SK-N-SH treated with all-trans-retinoic acid at 6 μM for 48 hours (cell line): ENCODE data around the gene MMP14.

Experiments
- CSRNP3 ChIP-seq: fragments of 250-450 bp; sonication (Bioruptor Pico); IDR thresholded peaks from 2 replicates; pipeline ENCODE4 v1.5.1; 2021; ENCODE audit warnings: mild to moderate bottlenecking, moderate library complexity
- ESRRG ChIP-seq: fragments of 250-450 bp; sonication (Bioruptor Pico); IDR thresholded peaks from 2 replicates; pipeline ENCODE4 v1.6.1; 2021; ENCODE audit warnings: mild to moderate bottlenecking
- OSR1 ChIP-seq: fragments of 250-450 bp; sonication (Bioruptor Pico); IDR thresholded peaks from 2 replicates; pipeline ENCODE4 v1.8.0; 2022; ENCODE audit warnings: moderate library complexity, mild to moderate bottlenecking, inconsistent platforms
- PATZ1 ChIP-seq: fragments of 250-450 bp; sonication (Bioruptor Pico); IDR thresholded peaks from 2 replicates; pipeline ENCODE4 v1.8.0; 2020; ENCODE audit warnings: mild to moderate bottlenecking, moderate library complexity, borderline replicate concordance
- ZFP3 ChIP-seq: fragments of 250-450 bp; sonication (Bioruptor Pico); IDR thresholded peaks from 2 replicates; pipeline ENCODE4 v1.5.0; 2020; ENCODE audit warnings: mild to moderate bottlenecking, moderate library complexity
- ZFP30 ChIP-seq: fragments of 450-650 bp; formaldehyde crosslinking; IDR thresholded peaks from 2 replicates; pipeline ENCODE4 v1.5.0; 2022; ENCODE audit warnings: mild to moderate bottlenecking, moderate library complexity
- ZNF565 ChIP-seq: fragments of 450-650 bp; formaldehyde crosslinking; conservative IDR thresholded peaks from 2 replicates; pipeline ENCODE4 v1.5.0; 2020; ENCODE audit warnings: low read depth, mild to moderate bottlenecking, moderate library complexity

DNA sequence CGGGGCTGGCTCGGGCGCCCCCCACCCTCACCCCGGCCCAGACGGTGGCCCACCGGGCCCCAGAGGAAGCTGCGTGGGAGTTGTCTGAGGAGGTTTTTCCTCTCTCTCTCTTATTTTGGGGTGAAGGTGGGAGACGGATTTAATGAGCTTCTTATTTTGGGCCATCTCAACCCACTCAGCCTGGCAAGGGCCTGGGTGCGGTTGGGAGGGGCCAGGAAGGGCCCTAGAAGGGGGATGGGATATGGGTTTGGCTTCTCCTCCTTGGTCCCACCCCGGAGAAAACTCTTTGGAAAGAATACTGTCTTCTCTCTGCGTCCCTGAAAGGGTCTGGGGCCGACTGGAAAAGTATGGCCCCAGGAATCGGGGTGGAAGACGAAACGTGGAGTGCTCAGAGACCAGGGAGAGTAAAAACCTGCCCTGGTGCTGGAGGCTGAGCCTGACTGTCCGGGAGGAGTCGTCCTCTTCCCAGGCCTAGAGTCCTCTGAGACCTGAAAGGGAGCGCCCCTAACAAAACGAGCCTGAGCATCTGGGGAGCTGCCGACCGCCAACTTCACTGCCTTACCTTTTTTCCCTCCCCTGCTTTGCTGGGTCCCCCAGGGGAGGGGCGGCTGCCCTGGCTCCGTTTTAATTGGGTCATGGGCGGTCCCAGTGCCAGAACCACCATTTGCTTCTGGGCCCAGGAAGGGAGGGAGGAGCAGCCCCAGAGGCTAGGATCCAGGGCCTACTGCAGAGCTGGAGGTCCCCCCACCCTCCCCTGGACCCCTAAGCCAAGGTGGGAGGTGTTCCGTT lies 1.6 kb downstream of the MMP14 start:
- TF ChIP-seq OSR1 (CRISPR knock-in tag) (no peak), ZFP3 (no peak), ESRRG (no peak), ZFP30 (CRISPR knock-in tag) (no peak), PATZ1 (CRISPR knock-in tag) (no peak), CSRNP3 (CRISPR knock-in tag) (no peak), ZNF565 (no peak)
